NCI-H2107 (cell line): ENCODE data around the gene SMIM26.

ENCODE experiments used
- DNase-seq: peaks from one replicate; lab custom pipeline; 2025; lab: John Stamatoyannopoulos, UW

The SMIM26 gene

DNA sequence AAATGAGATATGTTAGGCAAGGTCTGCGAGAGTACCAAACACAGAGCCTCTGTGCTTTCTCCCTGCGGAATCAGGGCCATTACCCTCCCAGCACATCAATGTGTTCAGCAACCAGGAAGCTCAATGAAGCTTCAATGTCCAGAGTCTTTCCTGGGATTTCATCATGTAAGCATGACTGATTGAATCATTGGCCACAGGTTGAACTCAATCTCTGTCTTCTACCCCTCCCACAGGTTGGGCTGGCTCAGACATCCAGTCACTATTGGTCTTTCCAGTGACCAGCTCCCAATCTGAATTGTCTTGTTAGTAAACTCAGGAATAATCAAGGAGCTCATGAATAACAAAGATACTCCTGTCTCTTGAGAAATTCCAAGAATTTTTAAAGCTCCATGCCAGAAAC lies 17.9 kb downstream of the SMIM26 start:
- DNase-seq: no peak

- peak; percentile 61 for DNase-seq
These were observed 20.7 kb downstream of the SMIM26 start, which contains the start of gene DTD1 for GRCh38 chr20:18587665-18588573. DTD1 (plus strand) TSS chr20:18588054; CDS start chr20:18588073, 19 bp downstream.

DNA sequence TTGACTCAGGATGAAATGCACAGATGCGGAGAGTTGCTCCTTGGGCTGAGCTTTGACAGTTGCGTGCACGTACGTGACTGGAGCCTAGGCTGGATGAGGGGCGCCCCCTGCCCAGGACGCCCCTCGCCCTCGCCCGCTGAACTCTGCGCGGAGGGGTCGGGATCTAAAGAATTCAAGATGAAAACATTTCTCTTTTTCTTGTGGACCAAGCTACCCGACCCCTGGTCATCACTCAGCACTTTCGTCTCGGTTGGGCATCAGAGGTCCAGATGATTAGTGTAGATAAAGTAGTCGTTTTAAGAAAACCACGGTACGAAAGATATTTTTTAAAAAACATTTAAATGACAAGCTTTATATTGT lies 21.3 kb downstream of the SMIM26 start:
- DNase-seq: no peak

- no peak for DNase-seq
These were observed 22.9 kb downstream of the SMIM26 start for GRCh38 chr20:18589941-18590674.

DNA sequence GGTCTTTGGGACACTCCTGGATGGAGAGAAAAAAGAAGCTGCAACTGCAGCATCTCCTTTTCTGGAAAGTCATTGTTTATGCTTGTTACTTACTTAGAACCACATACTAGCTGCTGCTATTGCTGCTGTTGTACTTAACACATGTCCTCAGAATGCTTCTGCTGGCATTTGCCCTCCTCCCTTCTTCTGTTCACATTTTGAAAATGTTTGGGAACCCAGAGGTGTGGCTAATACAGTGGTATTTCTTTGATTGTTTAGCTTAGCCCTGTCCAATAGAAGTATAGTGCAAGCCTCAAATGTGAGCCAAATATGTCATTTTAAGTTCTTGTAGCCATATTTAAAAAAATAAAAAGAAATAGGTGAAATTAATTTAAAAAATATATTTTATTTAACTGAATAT lies 29.0 kb downstream of the SMIM26 start:
- DNase-seq: no peak

DNA sequence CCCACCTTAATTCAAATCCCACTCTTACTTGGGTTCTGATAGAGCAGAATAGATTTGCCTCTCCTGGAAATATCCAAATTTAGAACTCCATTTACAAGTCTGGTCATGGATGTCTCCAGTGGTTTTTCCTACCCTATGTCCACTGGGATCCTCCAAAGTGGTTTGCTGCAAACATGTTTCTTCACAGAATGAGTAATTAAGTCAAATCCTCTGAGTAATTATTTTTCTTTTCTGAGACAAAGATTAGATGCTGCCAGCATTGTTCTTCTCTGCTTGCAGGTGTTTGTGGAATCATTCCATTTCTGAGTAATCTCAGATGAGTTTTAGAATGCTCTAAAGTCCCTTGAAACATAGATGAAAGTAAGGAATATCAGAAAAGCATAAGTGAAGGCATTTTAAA lies 42.5 kb downstream of the SMIM26 start:
- no peak for DNase-seq

GRCh38 chr20:18611492-18611891 lies 44.3 kb downstream of the SMIM26 start:
- DNase-seq: peak; percentile 34

DNA sequence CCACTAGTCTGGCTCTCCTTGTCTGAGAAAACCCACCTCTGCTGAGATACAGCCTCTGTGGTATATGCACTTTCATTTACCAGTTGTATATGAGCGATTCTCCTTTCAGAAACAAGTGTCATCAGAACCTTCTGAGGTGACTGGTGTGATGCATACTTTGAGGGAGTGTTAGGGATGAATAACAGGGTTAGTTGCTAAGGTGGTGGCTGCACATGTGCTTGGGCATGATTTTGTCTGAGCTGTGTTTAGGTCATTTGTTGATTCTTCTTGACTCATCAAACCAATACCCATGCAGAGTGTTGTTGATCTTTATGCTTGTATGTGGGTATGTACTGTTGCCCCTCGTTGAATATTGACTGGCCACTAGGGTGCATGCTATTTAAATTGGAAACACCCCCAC lies 46.3 kb downstream of the SMIM26 start:
- DNase-seq: no peak

GRCh38 chr20:18614244-18614643 lies 47.0 kb downstream of the SMIM26 start:
- no peak for DNase-seq

GRCh38 chr20:18615020-18615650 lies 47.9 kb downstream of the SMIM26 start:
- DNase-seq: no peak
